GM12878 (cell line): ENCODE measurements around the gene TMOD2. TPM values are rescaled to one million over a fixed set of nuclear protein-coding genes. Genes with fewer than 3 reads are reported as not detected.

Experiments used
- ATAC-seq: fragments of 200-7000 bp; cut with Tn5 transposase; 3 replicates; pipeline ENCODE4 v1.9.1; 2020; ENCODE audit warnings: mild to moderate bottlenecking, moderate library complexity
- BruUV-seq: library from RNA; stranded (reverse); fragments of 400-500 nt; replicated peaks from 2 replicates; lab custom pipeline; 2021; lab: Mats Ljungman, UMichigan
- CTCF ChIA-PET: fragments of 300-600 bp; sonication (Branson Sonifier 250); formaldehyde crosslinking; extraction: SDS; loops from one replicate; lab custom pipeline; 2021; ENCODE audit warnings: inconsistent platforms; lab: Yijun Ruan, JAX
- POLR2A ChIA-PET: fragments of 350-600 bp; formaldehyde crosslinking; extraction: SDS; loops from one replicate; lab custom pipeline; 2021; ENCODE audit warnings: inconsistent platforms; lab: Charles Lee
- RAD21 ChIA-PET: fragments of 300-600 bp; sonication (Branson Sonifier 250); formaldehyde crosslinking; loops from one replicate; lab custom pipeline; 2023; ENCODE audit warnings: antibody characterized with exemption; ENCODE audit not compliant: unreplicated experiment; lab: Charles Lee
- SMC1A ChIA-PET: fragments of 300-600 bp; sonication (Branson Sonifier 250); formaldehyde crosslinking; loops from one replicate; lab custom pipeline; 2023; ENCODE audit not compliant: unreplicated experiment, uncharacterized antibody; lab: Charles Lee
- DNase-seq: peaks from one replicate; pipeline ENCODE4 v3.0.0-alpha.2; 2011; ENCODE audit warnings: low read depth, low spot score
- FAIRE-seq: peaks from 3 replicates; lab custom pipeline; 2011; peaks lifted over from hg19 to GRCh38; lab: Jason Lieb, UNC
- H2AFZ ChIP-seq: 2 replicates; pipeline ENCODE4 v1.6.0; 2011; ENCODE audit warnings: low read depth, low read length, control low read depth; ENCODE audit not compliant: control insufficient read depth
- H3K27ac ChIP-seq: 2 replicates; pipeline ENCODE4 v1.5.1; 2011; ENCODE audit warnings: control low read depth; ENCODE audit not compliant: control insufficient read depth, insufficient read depth
- H3K27me3 ChIP-seq, 2 experiments: replicated peaks in 1 of 2; 2 replicates each; pipeline versions ENCODE4 v1.6.0 to v1.6.1; 2011; ENCODE audit warnings: low read length in 1 of 2; ENCODE audit not compliant: control insufficient read depth in 2 of 2, insufficient read depth in 2 of 2
- H3K36me3 ChIP-seq, 2 experiments: 2 replicates each; pipeline ENCODE4 v1.5.1; 2011; ENCODE audit warnings: low read length in 1 of 2; ENCODE audit not compliant: control insufficient read depth in 2 of 2, insufficient read depth in 2 of 2
- H3K4me1 ChIP-seq: 2 replicates; pipeline ENCODE4 v1.6.1; 2011; ENCODE audit warnings: mild to moderate bottlenecking, low read length, moderate library complexity, mixed read lengths; ENCODE audit not compliant: control insufficient read depth, insufficient read depth
- H3K4me2 ChIP-seq: 2 replicates; pipeline ENCODE4 v1.6.0; 2011; ENCODE audit warnings: control low read depth; ENCODE audit not compliant: control insufficient read depth, insufficient read depth
- H3K4me3 ChIP-seq: fragments of 200-600 bp; sonication (generic); 2 replicates; pipeline ENCODE4 v1.5.1; 2016
- H3K79me2 ChIP-seq: 2 replicates; pipeline ENCODE4 v1.6.0; 2011; ENCODE audit warnings: low read length; ENCODE audit not compliant: control insufficient read depth, insufficient read depth
- H3K9ac ChIP-seq: 2 replicates; pipeline ENCODE4 v1.8.0; 2011; ENCODE audit warnings: low read length, control low read depth, mixed read lengths; ENCODE audit not compliant: control insufficient read depth, insufficient read depth
- H3K9me3 ChIP-seq: replicated peaks from 3 replicates; pipeline ENCODE4 v1.5.1; 2011; ENCODE audit warnings: mild to moderate bottlenecking, low read length; ENCODE audit not compliant: control insufficient read depth, insufficient read depth
- H4K20me1 ChIP-seq: 2 replicates; pipeline ENCODE4 v1.6.0; 2011; ENCODE audit not compliant: control insufficient read depth, insufficient read depth
- CREB1 ChIP-seq: IDR thresholded peaks from 2 replicates; pipeline ENCODE4 v1.6.1; 2012; ENCODE audit warnings: low read depth, mild to moderate bottlenecking, inconsistent platforms
- E4F1 ChIP-seq: fragments of 450-650 bp; IDR thresholded peaks from 2 replicates; pipeline ENCODE4 v1.6.1; 2018; ENCODE audit warnings: borderline replicate concordance, mild to moderate bottlenecking; ENCODE audit not compliant: partially characterized antibody
- EZH2 ChIP-seq: IDR thresholded peaks from 2 replicates; pipeline ENCODE4 v1.6.1; 2012; ENCODE audit warnings: low read depth, mild to moderate bottlenecking, control low read depth, inconsistent platforms, low read length, borderline replicate concordance; ENCODE audit not compliant: control insufficient read depth
- GABPA ChIP-seq: IDR thresholded peaks from 2 replicates; pipeline ENCODE4 v1.6.1; 2014; ENCODE audit warnings: antibody characterized with exemption, low read depth, mild to moderate bottlenecking, inconsistent platforms
- IKZF1 ChIP-seq: fragments of 450-650 bp; conservative IDR thresholded peaks from 2 replicates; pipeline ENCODE4 v1.6.1; 2017; ENCODE audit warnings: antibody characterized with exemption, mild to moderate bottlenecking
- IKZF2 ChIP-seq, 2 experiments: fragments of 450-650 bp; IDR thresholded peaks; 2 replicates each; pipeline ENCODE4 v1.6.1; 2017; ENCODE audit warnings: mild to moderate bottlenecking in 2 of 2, moderate library complexity in 2 of 2
- NFIC ChIP-seq: IDR thresholded peaks from 2 replicates; pipeline ENCODE4 v1.6.1; 2012; ENCODE audit warnings: low read depth, mild to moderate bottlenecking, inconsistent platforms, low read length, moderate library complexity
- SREBF1 ChIP-seq: IDR thresholded peaks from 2 replicates; pipeline ENCODE4 v1.6.1; 2012; ENCODE audit warnings: mild to moderate bottlenecking, low read length
- TBL1XR1 ChIP-seq: IDR thresholded peaks from 2 replicates; pipeline ENCODE4 v1.6.1; 2012; ENCODE audit warnings: low read depth, low read length, improper control_type of control experiment
- TCF12 ChIP-seq: IDR thresholded peaks from 2 replicates; pipeline ENCODE4 v1.6.1; 2011; ENCODE audit warnings: low read depth, mild to moderate bottlenecking, low read length
- YY1 ChIP-seq: IDR thresholded peaks from 2 replicates; pipeline ENCODE4 v1.6.1; 2011; ENCODE audit warnings: low read depth, mild to moderate bottlenecking, low read length
- ZBTB40 ChIP-seq: fragments of 450-650 bp; IDR thresholded peaks from 2 replicates; pipeline ENCODE4 v1.6.1; 2016; ENCODE audit warnings: mild to moderate bottlenecking, moderate library complexity, borderline replicate concordance
- ZNF217 ChIP-seq: fragments of 450-650 bp; IDR thresholded peaks from 2 replicates; pipeline ENCODE4 v1.6.1; 2017; ENCODE audit warnings: antibody characterized with exemption, mild to moderate bottlenecking
- ZZZ3 ChIP-seq: IDR thresholded peaks from 2 replicates; pipeline ENCODE4 v1.6.1; 2011; ENCODE audit warnings: low read depth; ENCODE audit not compliant: control insufficient read depth, insufficient read length
- WGBS: methylation state at CpG from one replicate; pipeline ENCODE4 v1.1.6; 2016; ENCODE audit warnings: low lambda C conversion rate; ENCODE audit not compliant: insufficient replicate concordance, insufficient coverage; ENCODE audit errors: missing lambda C conversion rate; 5-methylcytosine and 5-hydroxymethylcytosine counted together
- in situ Hi-C: fragments of 300-500 bp; cut with MboI; formaldehyde crosslinking; loops from 9 replicates; pipeline ENCODE4 v1.14.3; 2018; ENCODE audit warnings: mixed read lengths
- intact Hi-C: fragments of 100-400 bp; cut with micrococcal nuclease; formaldehyde crosslinking; loops from one replicate; pipeline ENCODE4 v1.14.2; 2022; ENCODE audit not compliant: unreplicated experiment
- polyA plus RNA-seq, 11 experiments: library from polyadenylated mRNA; depleted of rRNA in 4 of 11; unstranded in 6 of 11; stranded (reverse) in 5 of 11; fragments of >200 nt; fragmentation: Nextera tagmentation in 4 of 11; fragmentation: Illumina TruSeq in 1 of 11; extraction: Ambion mirVana in 4 of 11; extraction: Trizol in 1 of 11; gene quantifications; 1 replicate in 1 of 11; 2 replicates in 10 of 11; pipeline versions ENCODE4 v1.2.1 to v1.2.3, GENCODE V29; 2011 to 2016; ENCODE audit warnings: inconsistent platforms in 2 of 11, missing spikeins in 2 of 11, low read depth in 1 of 11
- total RNA-seq, 4 experiments: library from RNA; depleted of rRNA in 3 of 4; stranded (reverse); fragments of >200 nt in 3 of 4; fragmentation: Illumina TruSeq in 1 of 4; extraction: Trizol in 1 of 4; gene quantifications; 2 replicates each; pipeline versions ENCODE4 v1.2.1 to v1.2.3, GENCODE V29; 2013 to 2021
- TF ChIP-seq, protein P1 (sequence below): fragments of 450-650 bp; IDR thresholded peaks from 2 replicates; pipeline ENCODE4 v1.6.1; 2016; ENCODE audit warnings: mild to moderate bottlenecking

Gene TMOD2
- total and polyA plus RNA-seq, 10 of the 15 experiments (the other 5 are each of a cell fraction or from before 2014, with no cell fraction given) = 0.61 to 15.2 (median 6.3) TPM

DNA sequence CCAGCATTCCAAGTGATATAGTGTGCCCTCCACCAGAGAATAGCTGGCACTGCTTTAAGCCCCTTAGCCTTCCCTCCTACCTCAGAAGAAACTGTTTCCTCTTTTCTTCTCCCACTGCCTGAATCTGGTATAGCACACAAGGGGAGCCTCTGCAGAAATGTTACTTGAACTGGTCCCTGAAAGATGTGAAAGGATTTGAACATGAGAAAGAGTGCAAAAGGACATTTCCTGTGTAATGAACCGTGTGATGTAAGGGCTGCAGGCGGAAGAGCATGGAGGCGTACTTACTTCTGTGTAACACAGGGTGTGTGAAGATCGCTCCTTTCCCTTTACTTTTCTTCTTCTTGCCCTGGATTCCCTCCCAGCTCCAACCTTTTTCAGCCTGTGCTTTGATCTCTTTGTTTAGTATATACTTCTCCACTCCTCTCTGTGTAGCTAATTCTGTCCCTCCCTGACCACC lies 86.4 kb downstream of the TMOD2 start:
- H3K27ac ChIP-seq = peak overlapping the region; percentile 50
- H3K9me3 ChIP-seq = no peaks in the 10 kb centered on the region
- no peaks in the 10 kb centered on the region for H3K27me3 ChIP-seq
- 37% methylated on average over 4 of the region's 4 CpGs for WGBS
- DNase-seq (peak; percentile 53), FAIRE-seq (peak; percentile 49), ATAC-seq (peak; percentile 75)
- H4K20me1 ChIP-seq = no peaks in the 10 kb centered on the region
- in situ Hi-C loops = no loop called here
- H3K79me2 ChIP-seq = peaks cover 93% of the 10 kb centered on the region
- no peaks in the 10 kb centered on the region for H3K36me3 ChIP-seq
- ChIA-PET SMC1A (interaction anchor here (0.8 to 1.0 kb wide), 2 partner anchors 10 to 188 kb away, joined by 3 to 4 read pairs; no protein-coding TSS in a partner anchor), CTCF (interaction anchor here (0.7 to 1.5 kb wide), 5 partner anchors 14 to 350 kb away, joined by 3 to 5 read pairs (median 4); no protein-coding TSS in a partner anchor), RAD21 (interaction anchor here (0.9 kb wide), 1 partner anchor 19 kb away, joined by 3 read pairs; no protein-coding TSS in a partner anchor), POLR2A (interaction anchor here (1.2 kb wide), 1 partner anchor 14 kb away, joined by 4 read pairs; no protein-coding TSS in a partner anchor)
- peak overlapping the region; percentile 32 for H3K9ac ChIP-seq
- TF ChIP-seq E4F1 = no peak
- no peak for TF ChIP-seq IKZF2 (IDR thresholded peaks at IDR 0.05)
- TF ChIP-seq EZH2 = no peak
- TF ChIP-seq SREBF1 = no peak
- peak; percentile 74 for TF ChIP-seq GABPA
- TF ChIP-seq TBL1XR1 = no peak
- 0 out of 2 replicates have a peak, but pooled peaks have one; percentile 32 for TF ChIP-seq CREB1
- TF ChIP-seq ZZZ3 = no peak
- 0 out of 2 replicates have a peak, but pooled peaks have one; percentile 20 for TF ChIP-seq YY1
- TF ChIP-seq ZBTB40 = peak; percentile 36; the same call in 1 of the 2 replicates
- TF ChIP-seq ZNF217 = no peak
- TF ChIP-seq, protein P1, sequence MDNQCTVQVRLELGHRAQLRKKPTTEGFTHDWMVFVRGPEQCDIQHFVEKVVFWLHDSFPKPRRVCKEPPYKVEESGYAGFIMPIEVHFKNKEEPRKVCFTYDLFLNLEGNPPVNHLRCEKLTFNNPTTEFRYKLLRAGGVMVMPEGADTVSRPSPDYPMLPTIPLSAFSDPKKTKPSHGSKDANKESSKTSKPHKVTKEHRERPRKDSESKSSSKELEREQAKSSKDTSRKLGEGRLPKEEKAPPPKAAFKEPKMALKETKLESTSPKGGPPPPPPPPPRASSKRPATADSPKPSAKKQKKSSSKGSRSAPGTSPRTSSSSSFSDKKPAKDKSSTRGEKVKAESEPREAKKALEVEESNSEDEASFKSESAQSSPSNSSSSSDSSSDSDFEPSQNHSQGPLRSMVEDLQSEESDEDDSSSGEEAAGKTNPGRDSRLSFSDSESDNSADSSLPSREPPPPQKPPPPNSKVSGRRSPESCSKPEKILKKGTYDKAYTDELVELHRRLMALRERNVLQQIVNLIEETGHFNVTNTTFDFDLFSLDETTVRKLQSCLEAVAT = 0 out of 2 replicates have a peak, but pooled peaks have one; percentile 23
- no peak for TF ChIP-seq NFIC
- TF ChIP-seq TCF12 = no peak
- TF ChIP-seq IKZF1 = 0 out of 2 replicates have a peak, but pooled peaks have one; percentile 12
- peaks cover 29% of the 10 kb centered on the region for H3K4me1 ChIP-seq
- BruUV-seq = no TSS peak
- peak overlapping the region; percentile 19; the same call in 1 of the 2 replicates for H3K4me3 ChIP-seq
- intact Hi-C loops = no loop called here
- peak overlapping the region; percentile 64 for H3K4me2 ChIP-seq
- H2AFZ ChIP-seq = peak overlapping the region; percentile 64; the same call in 1 of the 2 replicates
